IMR-90 (cell line): Measurements from ENCODE around the gene TRAPPC12. TPM values are rescaled to one million over a fixed set of nuclear protein-coding genes. Genes with fewer than 3 reads are reported as not detected.
A peak's percentile ranks its signal among the peaks of the same experiment; 100 is the strongest.

Source experiments
- ATAC-seq: fragments of 200-7000 bp; cut with Tn5 transposase; 2 replicates; pipeline ENCODE4 v1.9.1; 2020; ENCODE audit warnings: low read depth, mild to moderate bottlenecking, moderate library complexity
- BruUV-seq: library from RNA; stranded (reverse); fragments of 400-500 nt; replicated peaks from 2 replicates; lab custom pipeline; 2021; lab: Mats Ljungman, UMichigan
- CTCF ChIA-PET: fragments of 300-600 bp; formaldehyde crosslinking; extraction: SDS; loops from one replicate; lab custom pipeline; 2021; ENCODE audit warnings: antibody characterized with exemption; lab: Yijun Ruan, JAX
- POLR2A ChIA-PET: fragments of 300-600 bp; sonication (Branson Sonifier 250); formaldehyde crosslinking; loops from one replicate; lab custom pipeline; 2022; ENCODE audit warnings: antibody characterized with exemption; ENCODE audit not compliant: unreplicated experiment; lab: Charles Lee
- DNase-seq: peaks from one replicate; pipeline ENCODE4 v3.0.0; 2013
- H2AFZ ChIP-seq: replicated peaks from 2 replicates; pipeline ENCODE3; 2013; ENCODE audit warnings: low read length, mild to moderate bottlenecking; ENCODE audit not compliant: poor library complexity
- H2AK5ac ChIP-seq: 2 replicates; pipeline ENCODE4 v1.6.1; 2013; ENCODE audit warnings: low read depth, low read length, inconsistent platforms
- H2AK9ac ChIP-seq: replicated peaks from 2 replicates; pipeline ENCODE3; 2013; ENCODE audit warnings: mild to moderate bottlenecking, low read depth, low read length, moderate library complexity; ENCODE audit not compliant: poor library complexity
- H2BK120ac ChIP-seq: 2 replicates; pipeline ENCODE4 v1.6.1; 2013; ENCODE audit warnings: low read depth, low read length, inconsistent platforms
- H2BK15ac ChIP-seq: 3 replicates; pipeline ENCODE4 v1.6.1; 2013; ENCODE audit warnings: low read depth, low read length, inconsistent platforms
- H2BK20ac ChIP-seq: 2 replicates; pipeline ENCODE4 v1.6.1; 2013; ENCODE audit warnings: low read depth, mild to moderate bottlenecking, inconsistent platforms, low read length, moderate library complexity
- H2BK5ac ChIP-seq: 2 replicates; pipeline ENCODE4 v1.6.1; 2013; ENCODE audit warnings: mild to moderate bottlenecking, low read depth, low read length, inconsistent platforms; ENCODE audit not compliant: poor library complexity, severe bottlenecking
- H3K14ac ChIP-seq: replicated peaks from 2 replicates; pipeline ENCODE4 v1.6.1; 2013; ENCODE audit warnings: low read depth, low read length, inconsistent platforms
- H3K18ac ChIP-seq: 2 replicates; pipeline ENCODE4 v1.6.1; 2013; ENCODE audit warnings: low read depth, low read length, control low read depth
- H3K23ac ChIP-seq: 2 replicates; pipeline ENCODE4 v1.6.1; 2013; ENCODE audit warnings: low read depth, low read length, inconsistent platforms
- H3K27ac ChIP-seq: 2 replicates; pipeline ENCODE4 v1.5.1; 2013; ENCODE audit warnings: mild to moderate bottlenecking, control low read depth, low read length; ENCODE audit not compliant: insufficient read depth
- H3K27me3 ChIP-seq: 2 replicates; pipeline ENCODE4 v1.6.1; 2013; ENCODE audit warnings: low read length; ENCODE audit not compliant: control insufficient read depth, insufficient read depth
- H3K36me3 ChIP-seq: 2 replicates; pipeline ENCODE4 v1.6.1; 2013; ENCODE audit warnings: low read length, mixed read lengths; ENCODE audit not compliant: control insufficient read depth, insufficient read depth
- H3K4ac ChIP-seq: 2 replicates; pipeline ENCODE4 v1.6.1; 2013; ENCODE audit warnings: low read depth, low read length, inconsistent platforms
- H3K4me1 ChIP-seq: 2 replicates; pipeline ENCODE4 v1.6.1; 2013; ENCODE audit warnings: low read length, mixed read lengths; ENCODE audit not compliant: control insufficient read depth, insufficient read depth
- H3K4me2 ChIP-seq: 2 replicates; pipeline ENCODE4 v1.6.1; 2013; ENCODE audit warnings: low read depth, mild to moderate bottlenecking, control low read depth, low read length, moderate library complexity
- H3K4me3 ChIP-seq: 2 replicates; pipeline ENCODE4 v1.5.1; 2013; ENCODE audit warnings: low read depth, mild to moderate bottlenecking, control low read depth, low read length, moderate library complexity; ENCODE audit not compliant: insufficient read depth
- H3K56ac ChIP-seq: 2 replicates; pipeline ENCODE4 v1.6.1; 2013; ENCODE audit warnings: low read length, inconsistent platforms; ENCODE audit not compliant: insufficient read depth; ENCODE audit errors: extremely low read depth
- H3K79me1 ChIP-seq, 2 experiments: 2 replicates each; pipeline ENCODE4 v1.6.1; 2013; ENCODE audit warnings: low read length in 2 of 2, inconsistent platforms in 1 of 2, low read depth in 1 of 2
- H3K9ac ChIP-seq: 2 replicates; pipeline ENCODE4 v1.6.1; 2013; ENCODE audit warnings: low read depth, low read length, control low read depth
- H3K9me1 ChIP-seq: 2 replicates; pipeline ENCODE4 v1.6.1; 2013; ENCODE audit warnings: low read length, inconsistent platforms; ENCODE audit not compliant: insufficient read depth
- H3K9me3 ChIP-seq: 2 replicates; pipeline ENCODE4 v1.6.1; 2013; ENCODE audit warnings: low read length; ENCODE audit not compliant: control insufficient read depth, insufficient read depth
- H4K20me1 ChIP-seq: 2 replicates; pipeline ENCODE4 v1.6.1; 2013; ENCODE audit warnings: low read length, inconsistent platforms; ENCODE audit not compliant: insufficient read depth
- H4K5ac ChIP-seq: 2 replicates; pipeline ENCODE4 v1.6.1; 2013; ENCODE audit warnings: mild to moderate bottlenecking, low read depth, low read length, control low read depth
- H4K8ac ChIP-seq, 2 experiments: 2 replicates each; pipeline ENCODE4 v1.6.1; 2013; ENCODE audit warnings: low read depth in 2 of 2, low read length in 2 of 2, control low read depth in 1 of 2, inconsistent platforms in 1 of 2
- H4K91ac ChIP-seq: 2 replicates; pipeline ENCODE4 v1.6.1; 2013; ENCODE audit warnings: low read depth, low read length, inconsistent platforms; ENCODE audit not compliant: insufficient read depth
- BHLHE40 ChIP-seq: fragments of 150-350 bp; IDR thresholded peaks from 2 replicates; pipeline ENCODE4 v1.6.1; 2016; ENCODE audit warnings: mild to moderate bottlenecking, low read depth, low read length
- CEBPB ChIP-seq: IDR thresholded peaks from 2 replicates; pipeline ENCODE4 v1.6.1; 2012; ENCODE audit warnings: low read depth, low read length, improper control_type of control experiment
- CHD1 ChIP-seq: IDR thresholded peaks from 2 replicates; pipeline ENCODE4 v1.6.1; 2012; ENCODE audit warnings: low read depth, low read length, improper control_type of control experiment
- CTCF ChIP-seq: conservative IDR thresholded peaks from 2 replicates; pipeline ENCODE4 v1.5.1; 2012; ENCODE audit warnings: mild to moderate bottlenecking, low read depth, low read length, improper control_type of control experiment
- FOS ChIP-seq: fragments of 150-350 bp; IDR thresholded peaks from 2 replicates; pipeline ENCODE4 v1.6.1; 2016; ENCODE audit warnings: low read depth, low read length
- MAFK ChIP-seq: IDR thresholded peaks from 2 replicates; pipeline ENCODE4 v1.6.1; 2012; ENCODE audit warnings: low read depth, low read length, improper control_type of control experiment
- MAZ ChIP-seq: IDR thresholded peaks from 2 replicates; pipeline ENCODE4 v1.6.1; 2012; ENCODE audit warnings: low read depth, mild to moderate bottlenecking, low read length, improper control_type of control experiment, moderate library complexity, borderline replicate concordance
- MXI1 ChIP-seq: IDR thresholded peaks from 2 replicates; pipeline ENCODE4 v1.6.1; 2012; ENCODE audit warnings: low read depth, mild to moderate bottlenecking, low read length, moderate library complexity, borderline replicate concordance
- NFE2L2 ChIP-seq: fragments of 150-350 bp; IDR thresholded peaks from 2 replicates; pipeline ENCODE4 v1.6.1; 2016; ENCODE audit warnings: low read depth, mild to moderate bottlenecking, low read length
- RCOR1 ChIP-seq: IDR thresholded peaks from 2 replicates; pipeline ENCODE4 v1.6.1; 2012; ENCODE audit warnings: mild to moderate bottlenecking, low read length, improper control_type of control experiment; ENCODE audit not compliant: insufficient replicate concordance
- USF2 ChIP-seq: fragments of 150-350 bp; IDR thresholded peaks from 2 replicates; pipeline ENCODE4 v1.6.1; 2017; ENCODE audit warnings: mild to moderate bottlenecking, antibody characterized with exemption, low read length, low read depth
- WGBS, 2 experiments: methylation state at CpG; one replicate each; pipeline versions ENCODE4 v1.1.5 to v1.1.7; 2013; ENCODE audit warnings: missing lambda C conversion rate in 2 of 2; ENCODE audit not compliant: insufficient read length in 1 of 2; ENCODE audit errors: extremely low coverage in 2 of 2; 5-methylcytosine and 5-hydroxymethylcytosine counted together
- dilution Hi-C: fragments of 300-500 bp; cut with HindIII; formaldehyde crosslinking; loops from one replicate; pipeline ENCODE4 v1.14.3; 2018; ENCODE audit warnings: low sequenced_read_pairs; ENCODE audit not compliant: unreplicated experiment
- in situ Hi-C: fragments of 300-500 bp; cut with MboI; formaldehyde crosslinking; loops from 3 replicates; pipeline ENCODE4 v1.14.3; 2019; ENCODE audit warnings: low sequenced_read_pairs, inconsistent platforms, mixed read lengths
- intact Hi-C: fragments of 100-400 bp; cut with micrococcal nuclease; formaldehyde crosslinking; loops from 2 replicates; pipeline ENCODE4 v1.10.0; 2022
- polyA plus RNA-seq, 3 experiments: library from polyadenylated mRNA; depleted of rRNA; stranded (reverse); fragments of >200 nt; gene quantifications; 2 replicates each; pipeline ENCODE4 v1.2.3, GENCODE V29; 2012; ENCODE audit warnings: low replicate concordance in 1 of 3
- total RNA-seq: library from RNA; depleted of rRNA; stranded (reverse); fragments of >200 nt; gene quantifications from 2 replicates; pipeline ENCODE4 v1.2.3, GENCODE V29; 2012
- TF ChIP-seq, protein P1 (sequence below): fragments of 150-350 bp; IDR thresholded peaks from 2 replicates; pipeline ENCODE4 v1.6.1; 2016; ENCODE audit warnings: low read depth, mild to moderate bottlenecking, low read length, moderate library complexity, borderline replicate concordance

Gene TRAPPC12
- total and polyA plus RNA-seq, 2 of the 4 experiments (the other 2 are of a cell fraction) = 25.8 to 69.9 TPM

DNA sequence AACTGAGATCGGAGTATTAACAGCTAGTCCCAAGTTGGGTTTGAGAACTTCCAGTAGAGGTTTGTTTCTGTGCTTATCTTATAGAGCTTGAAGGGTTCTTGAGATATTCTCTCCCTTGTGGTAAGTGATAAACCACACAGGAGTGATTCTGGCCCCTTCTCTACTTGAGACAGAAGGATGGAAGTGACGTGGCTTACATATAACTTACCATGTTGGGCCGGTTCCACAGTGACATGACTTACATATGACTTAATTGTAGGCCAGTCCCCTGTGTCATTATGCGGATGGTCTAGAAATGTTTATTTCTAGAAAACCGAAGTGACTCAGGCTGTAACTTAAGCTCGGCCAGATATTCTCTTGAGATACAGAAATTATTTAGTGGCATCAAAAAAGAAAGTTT lies 62.7 kb downstream of the TRAPPC12 start:
- no CpG with 5 or more reads among the region's 6 CpGs for WGBS, 2 experiments
- no peaks in the 10 kb centered on the region for H4K20me1 ChIP-seq
- H3K4ac ChIP-seq = no peak overlapping the region
- no peak overlapping the region for H3K4me3 ChIP-seq
- H3K9ac ChIP-seq = no peak overlapping the region
- no peak overlapping the region for H3K18ac ChIP-seq
- TF ChIP-seq CTCF (no peak), FOS (no peak), CEBPB (no peak), NFE2L2 (no peak), BHLHE40 (no peak), MAFK (no peak), MAZ (no peak), MXI1 (no peak), USF2 (no peak), CHD1 (no peak), RCOR1 (no peak)
- TF ChIP-seq, protein P1, sequence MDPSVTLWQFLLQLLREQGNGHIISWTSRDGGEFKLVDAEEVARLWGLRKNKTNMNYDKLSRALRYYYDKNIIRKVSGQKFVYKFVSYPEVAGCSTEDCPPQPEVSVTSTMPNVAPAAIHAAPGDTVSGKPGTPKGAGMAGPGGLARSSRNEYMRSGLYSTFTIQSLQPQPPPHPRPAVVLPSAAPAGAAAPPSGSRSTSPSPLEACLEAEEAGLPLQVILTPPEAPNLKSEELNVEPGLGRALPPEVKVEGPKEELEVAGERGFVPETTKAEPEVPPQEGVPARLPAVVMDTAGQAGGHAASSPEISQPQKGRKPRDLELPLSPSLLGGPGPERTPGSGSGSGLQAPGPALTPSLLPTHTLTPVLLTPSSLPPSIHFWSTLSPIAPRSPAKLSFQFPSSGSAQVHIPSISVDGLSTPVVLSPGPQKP = no peak
- H4K5ac ChIP-seq = no peak overlapping the region
- dilution Hi-C loops (no loop called here), in situ Hi-C loops (no loop called here), intact Hi-C loops (no loop called here)
- H2BK20ac ChIP-seq = no peak overlapping the region
- H4K91ac ChIP-seq = no peak overlapping the region
- H2AK5ac ChIP-seq = no peak overlapping the region
- 0 out of 2 replicates have a peak, but pooled peaks cover 2% of the 10 kb centered on the region for H3K4me1 ChIP-seq
- peaks cover 24% of the 10 kb centered on the region for H3K36me3 ChIP-seq
- ChIA-PET CTCF (interaction anchor here (1.9 kb wide), 1 partner anchor 18 kb away, joined by 8 read pairs; no protein-coding TSS in a partner anchor), POLR2A (no interaction called here)
- no peaks in the 10 kb centered on the region for H3K27me3 ChIP-seq
- no peak overlapping the region for H2AFZ ChIP-seq
- H2AK9ac ChIP-seq = no peak overlapping the region
- H3K23ac ChIP-seq = no peak overlapping the region
- peaks cover 5 to 7% of the 10 kb centered on the region in 2 experiments; a peak in 3 of 4 replicates for H3K79me1 ChIP-seq
- ATAC-seq (peak; percentile 63), DNase-seq (peak; percentile 72)
- H3K9me3 ChIP-seq = peaks cover 4% of the 10 kb centered on the region; the same call in 1 of the 2 replicates
- BruUV-seq = no TSS peak
- H3K4me2 ChIP-seq = no peak overlapping the region
- no peak overlapping the region for H4K8ac ChIP-seq
- H2BK5ac ChIP-seq = no peak overlapping the region
- no peak overlapping the region for H3K14ac ChIP-seq
- no peak overlapping the region for H2BK120ac ChIP-seq
- peaks cover 3% of the 10 kb centered on the region; the same call in 1 of the 2 replicates for H3K9me1 ChIP-seq
- no peak overlapping the region for H2BK15ac ChIP-seq
- H3K56ac ChIP-seq = no peak overlapping the region
- H3K27ac ChIP-seq = no peak overlapping the region
